Measurements from ENCODE around the gene CLEC4G. TPM values are rescaled to one million over a fixed set of nuclear protein-coding genes. Genes with fewer than 3 reads are reported as not detected.

The CLEC4G gene
- polyA plus RNA-seq, 1 donor from 2014 or later = not detected

GRCh38 chr19:7739211-7739755, 7.4 kb upstream of the CLEC4G start:
- Histone ChIP-seq H2AFZ (ENCODE audit: low read depth, low read length) (no peak overlapping the region), H3K4me3 (ENCODE audit: low read length) (no peak overlapping the region), H3F3A (ENCODE audit: insufficient read depth, low read length, poor library complexity, severe bottlenecking) (no peaks in the 10 kb centered on the region), H4K20me1 (ENCODE audit: insufficient read depth) (no peaks in the 10 kb centered on the region), H3K79me2 (replicated peaks; ENCODE audit: insufficient read depth, low read length) (no peaks in the 10 kb centered on the region), H3K4me2 (ENCODE audit: low read length) (no peak overlapping the region), H3K27ac (ENCODE audit: low read length) (no peak overlapping the region), H3K9me3 (ENCODE audit: low read length) (no peaks in the 10 kb centered on the region), H3K9ac (ENCODE audit: low read length) (no peak overlapping the region), H3K9me2 (ENCODE audit: insufficient read depth, low read length) (no peaks in the 10 kb centered on the region), H3K36me3 (ENCODE audit: insufficient read depth, low read length) (no peaks in the 10 kb centered on the region), H3K27me3 (ENCODE audit: insufficient read depth, low read depth, low read length) (peaks cover 6% of the 10 kb centered on the region)
- TF ChIP-seq, protein P1, sequence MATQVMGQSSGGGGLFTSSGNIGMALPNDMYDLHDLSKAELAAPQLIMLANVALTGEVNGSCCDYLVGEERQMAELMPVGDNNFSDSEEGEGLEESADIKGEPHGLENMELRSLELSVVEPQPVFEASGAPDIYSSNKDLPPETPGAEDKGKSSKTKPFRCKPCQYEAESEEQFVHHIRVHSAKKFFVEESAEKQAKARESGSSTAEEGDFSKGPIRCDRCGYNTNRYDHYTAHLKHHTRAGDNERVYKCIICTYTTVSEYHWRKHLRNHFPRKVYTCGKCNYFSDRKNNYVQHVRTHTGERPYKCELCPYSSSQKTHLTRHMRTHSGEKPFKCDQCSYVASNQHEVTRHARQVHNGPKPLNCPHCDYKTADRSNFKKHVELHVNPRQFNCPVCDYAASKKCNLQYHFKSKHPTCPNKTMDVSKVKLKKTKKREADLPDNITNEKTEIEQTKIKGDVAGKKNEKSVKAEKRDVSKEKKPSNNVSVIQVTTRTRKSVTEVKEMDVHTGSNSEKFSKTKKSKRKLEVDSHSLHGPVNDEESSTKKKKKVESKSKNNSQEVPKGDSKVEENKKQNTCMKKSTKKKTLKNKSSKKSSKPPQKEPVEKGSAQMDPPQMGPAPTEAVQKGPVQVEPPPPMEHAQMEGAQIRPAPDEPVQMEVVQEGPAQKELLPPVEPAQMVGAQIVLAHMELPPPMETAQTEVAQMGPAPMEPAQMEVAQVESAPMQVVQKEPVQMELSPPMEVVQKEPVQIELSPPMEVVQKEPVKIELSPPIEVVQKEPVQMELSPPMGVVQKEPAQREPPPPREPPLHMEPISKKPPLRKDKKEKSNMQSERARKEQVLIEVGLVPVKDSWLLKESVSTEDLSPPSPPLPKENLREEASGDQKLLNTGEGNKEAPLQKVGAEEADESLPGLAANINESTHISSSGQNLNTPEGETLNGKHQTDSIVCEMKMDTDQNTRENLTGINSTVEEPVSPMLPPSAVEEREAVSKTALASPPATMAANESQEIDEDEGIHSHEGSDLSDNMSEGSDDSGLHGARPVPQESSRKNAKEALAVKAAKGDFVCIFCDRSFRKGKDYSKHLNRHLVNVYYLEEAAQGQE (IDR thresholded peaks at IDR 0.05; ENCODE audit: borderline replicate concordance) = no peak
- TF ChIP-seq EP300 (conservative IDR thresholded peaks at IDR 0.05; ENCODE audit: poor library complexity, severe bottlenecking) (no peak), EZH2 (IDR thresholded peaks at IDR 0.05; ENCODE audit: borderline replicate concordance, insufficient read depth, low read length, poor library complexity, severe bottlenecking) (no peak), SMC3 (conservative IDR thresholded peaks at IDR 0.05; ENCODE audit: poor library complexity) (no peak), TAF1 (IDR thresholded peaks at IDR 0.05; ENCODE audit: low read depth) (no peak), RAD21 (conservative IDR thresholded peaks at IDR 0.05) (no peak), MXI1 (conservative IDR thresholded peaks at IDR 0.05; ENCODE audit: poor library complexity, severe bottlenecking) (no peak), POLR2AphosphoS5 (IDR thresholded peaks at IDR 0.05) (no peak)
- TF ChIP-seq, protein P2, sequence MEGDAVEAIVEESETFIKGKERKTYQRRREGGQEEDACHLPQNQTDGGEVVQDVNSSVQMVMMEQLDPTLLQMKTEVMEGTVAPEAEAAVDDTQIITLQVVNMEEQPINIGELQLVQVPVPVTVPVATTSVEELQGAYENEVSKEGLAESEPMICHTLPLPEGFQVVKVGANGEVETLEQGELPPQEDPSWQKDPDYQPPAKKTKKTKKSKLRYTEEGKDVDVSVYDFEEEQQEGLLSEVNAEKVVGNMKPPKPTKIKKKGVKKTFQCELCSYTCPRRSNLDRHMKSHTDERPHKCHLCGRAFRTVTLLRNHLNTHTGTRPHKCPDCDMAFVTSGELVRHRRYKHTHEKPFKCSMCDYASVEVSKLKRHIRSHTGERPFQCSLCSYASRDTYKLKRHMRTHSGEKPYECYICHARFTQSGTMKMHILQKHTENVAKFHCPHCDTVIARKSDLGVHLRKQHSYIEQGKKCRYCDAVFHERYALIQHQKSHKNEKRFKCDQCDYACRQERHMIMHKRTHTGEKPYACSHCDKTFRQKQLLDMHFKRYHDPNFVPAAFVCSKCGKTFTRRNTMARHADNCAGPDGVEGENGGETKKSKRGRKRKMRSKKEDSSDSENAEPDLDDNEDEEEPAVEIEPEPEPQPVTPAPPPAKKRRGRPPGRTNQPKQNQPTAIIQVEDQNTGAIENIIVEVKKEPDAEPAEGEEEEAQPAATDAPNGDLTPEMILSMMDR (IDR thresholded peaks at IDR 0.05; ENCODE audit: poor library complexity, severe bottlenecking) = no peak

GRCh38 chr19:7738023-7738422, 6.1 kb upstream of the CLEC4G start:
- Histone ChIP-seq H3K4me3 (ENCODE audit: low read length) (no peak overlapping the region), H4K20me1 (ENCODE audit: insufficient read depth) (no peaks in the 10 kb centered on the region), H3K79me2 (replicated peaks; ENCODE audit: insufficient read depth, low read length) (no peaks in the 10 kb centered on the region), H3F3A (ENCODE audit: insufficient read depth, low read length, poor library complexity, severe bottlenecking) (no peaks in the 10 kb centered on the region), H3K4me2 (ENCODE audit: low read length) (no peak overlapping the region), H2AFZ (ENCODE audit: low read depth, low read length) (no peak overlapping the region), H3K9me3 (ENCODE audit: low read length) (no peaks in the 10 kb centered on the region), H3K36me3 (ENCODE audit: insufficient read depth, low read length) (no peaks in the 10 kb centered on the region), H3K27me3 (ENCODE audit: insufficient read depth, low read depth, low read length) (peaks cover 15% of the 10 kb centered on the region), H3K27ac (ENCODE audit: low read length) (no peak overlapping the region), H3K9me2 (ENCODE audit: insufficient read depth, low read length) (no peaks in the 10 kb centered on the region), H3K9ac (ENCODE audit: low read length) (no peak overlapping the region)
- TF ChIP-seq MXI1 (conservative IDR thresholded peaks at IDR 0.05; ENCODE audit: poor library complexity, severe bottlenecking) (no peak), EZH2 (IDR thresholded peaks at IDR 0.05; ENCODE audit: borderline replicate concordance, insufficient read depth, low read length, poor library complexity, severe bottlenecking) (no peak), EP300 (conservative IDR thresholded peaks at IDR 0.05; ENCODE audit: poor library complexity, severe bottlenecking) (no peak), RAD21 (conservative IDR thresholded peaks at IDR 0.05) (no peak), TAF1 (IDR thresholded peaks at IDR 0.05; ENCODE audit: low read depth) (no peak), SMC3 (conservative IDR thresholded peaks at IDR 0.05; ENCODE audit: poor library complexity) (no peak), POLR2AphosphoS5 (IDR thresholded peaks at IDR 0.05) (no peak)
- TF ChIP-seq, protein P1 (IDR thresholded peaks at IDR 0.05; ENCODE audit: borderline replicate concordance) = no peak
- TF ChIP-seq, protein P2 (IDR thresholded peaks at IDR 0.05; ENCODE audit: poor library complexity, severe bottlenecking) = no peak

All from neural cell (in vitro differentiated cells).